ENCODE data around the gene SUSD6. TPM values are rescaled to one million over a fixed set of nuclear protein-coding genes. Genes with fewer than 3 reads are reported as not detected.

SUSD6 gene
- total RNA-seq, 1 donor from 2014 or later, result 80.1 TPM

GRCh38 chr14:69648480-69649451, 37.4 kb downstream of the SUSD6 start:
- intact Hi-C loops (cut with DNase I), result no loop called here
- H3K4me3 ChIP-seq, result no peak overlapping the region
- DNase-seq, result no peak
- no peaks in the 10 kb centered on the region for H3K27me3 ChIP-seq (ENCODE audit: low read depth)
- H3K9me3 ChIP-seq, result no peaks in the 10 kb centered on the region
- peak overlapping the region; percentile 61 for H3K27ac ChIP-seq
- peaks cover 94% of the 10 kb centered on the region for H3K4me1 ChIP-seq
- no peak for ATAC-seq
- no peaks in the 10 kb centered on the region for H3K36me3 ChIP-seq
- TF ChIP-seq CTCF (IDR thresholded peaks at IDR 0.05), result no peak

GRCh38 chr14:69650948-69651369, 39.6 kb downstream of the SUSD6 start:
- intact Hi-C loops (cut with DNase I), result no loop called here
- Histone ChIP-seq H3K9me3 (no peaks in the 10 kb centered on the region), H3K27ac (peak overlapping the region; percentile 61), H3K27me3 (ENCODE audit: low read depth) (no peaks in the 10 kb centered on the region), H3K36me3 (no peaks in the 10 kb centered on the region), H3K4me1 (peaks cover 88% of the 10 kb centered on the region), H3K4me3 (no peak overlapping the region)
- DNase-seq (no peak), ATAC-seq (peak; percentile 55)
- TF ChIP-seq CTCF (IDR thresholded peaks at IDR 0.05), result no peak

DNA sequence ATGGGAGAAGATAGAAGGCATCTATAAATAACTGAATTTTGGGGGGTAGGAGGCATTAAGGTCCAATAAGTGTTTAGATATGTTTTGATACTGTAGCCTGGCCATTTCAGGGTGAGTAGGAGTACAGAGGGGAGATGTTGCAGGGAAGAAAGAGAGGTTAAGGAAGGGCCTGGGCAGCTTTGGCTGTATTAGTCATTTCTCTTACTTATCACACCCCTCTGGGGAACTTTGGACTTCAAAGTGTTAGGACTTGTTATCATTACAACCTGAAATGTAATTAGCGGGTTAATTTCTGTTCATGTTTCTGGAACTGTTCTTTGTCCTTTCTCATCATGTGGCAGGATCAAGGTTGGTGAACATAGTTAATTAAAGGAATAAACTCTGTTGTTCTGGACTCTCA, 40.3 kb downstream of the SUSD6 start:
- peaks cover 92% of the 10 kb centered on the region for H3K4me1 ChIP-seq
- intact Hi-C loops (cut with DNase I), result no loop called here
- no peaks in the 10 kb centered on the region for H3K36me3 ChIP-seq
- no peak for TF ChIP-seq CTCF (IDR thresholded peaks at IDR 0.05)
- DNase-seq, result no peak
- H3K9me3 ChIP-seq, result no peaks in the 10 kb centered on the region
- H3K4me3 ChIP-seq, result no peak overlapping the region
- H3K27ac ChIP-seq, result peak overlapping the region; percentile 61
- no peaks in the 10 kb centered on the region for H3K27me3 ChIP-seq (ENCODE audit: low read depth)
- ATAC-seq, result peak in 1 of 2 donors; percentile 48

DNA sequence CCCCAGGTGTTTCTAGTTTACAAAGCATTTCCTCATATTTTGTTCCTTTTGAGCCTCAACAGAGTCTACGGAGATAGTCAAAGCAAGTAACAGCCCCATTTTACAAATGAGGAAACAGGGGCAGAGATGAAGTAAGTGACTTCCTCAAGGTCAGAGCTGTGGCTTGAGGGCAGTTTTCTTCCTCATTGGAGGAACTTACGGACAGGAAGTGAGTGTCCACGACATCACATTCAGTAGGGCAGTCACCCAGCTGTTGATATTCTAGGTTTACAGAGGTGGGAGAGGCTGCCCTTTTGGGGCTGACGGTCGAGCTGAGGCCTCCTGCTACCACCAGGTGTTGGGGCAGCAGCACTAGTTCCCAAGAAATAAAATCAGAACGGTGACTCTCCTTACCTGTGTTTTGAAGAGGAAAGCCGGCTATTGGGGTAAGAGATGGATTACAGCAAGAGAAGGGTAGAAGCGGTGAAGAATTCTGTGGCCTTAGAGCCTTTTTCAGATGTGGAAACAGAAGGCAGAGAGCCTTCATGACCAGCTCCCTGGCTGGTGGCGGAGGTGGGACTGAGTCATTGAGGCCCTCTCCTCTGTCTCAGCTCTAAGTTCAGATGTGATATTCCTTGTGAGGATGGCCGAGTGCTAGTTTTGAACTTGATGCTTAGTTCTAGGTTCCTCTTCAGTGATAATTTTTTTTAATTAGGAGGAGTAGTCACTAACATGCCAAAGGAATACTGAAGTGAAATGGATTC, 41.7 kb downstream of the SUSD6 start:
- Histone ChIP-seq H3K27me3 (ENCODE audit: low read depth) (no peaks in the 10 kb centered on the region), H3K27ac (peak overlapping the region; percentile 61), H3K4me1 (peaks cover 90% of the 10 kb centered on the region), H3K9me3 (no peaks in the 10 kb centered on the region), H3K36me3 (no peaks in the 10 kb centered on the region), H3K4me3 (no peak overlapping the region)
- ATAC-seq (peak; percentile 52 to 75), DNase-seq (no peak)
- intact Hi-C loops (cut with DNase I), result no loop called here
- TF ChIP-seq CTCF (IDR thresholded peaks at IDR 0.05), result no peak

DNA sequence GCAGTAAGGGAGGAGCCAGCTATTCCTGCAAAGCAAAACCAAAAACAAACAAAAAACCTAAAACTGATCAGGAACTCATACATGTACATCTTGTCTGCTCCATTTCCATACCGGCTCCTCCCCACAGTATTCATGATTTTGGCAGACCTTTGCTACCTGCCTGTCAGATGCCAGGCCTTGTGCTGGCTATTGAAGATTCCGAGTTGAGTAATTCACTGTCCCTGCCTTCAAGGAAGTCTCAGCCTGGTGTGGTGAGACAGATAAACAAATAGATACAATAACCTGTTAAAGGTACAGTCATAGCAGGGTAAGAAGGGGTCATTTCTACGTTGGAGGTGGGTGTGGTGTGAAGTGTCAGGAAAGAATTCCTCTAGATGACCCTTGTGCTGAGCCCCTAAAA, 42.7 kb downstream of the SUSD6 start:
- Histone ChIP-seq H3K4me1 (peaks cover 89% of the 10 kb centered on the region), H3K4me3 (no peak overlapping the region), H3K27ac (peak overlapping the region; percentile 61), H3K27me3 (ENCODE audit: low read depth) (no peaks in the 10 kb centered on the region), H3K9me3 (no peaks in the 10 kb centered on the region), H3K36me3 (peaks cover 7% of the 10 kb centered on the region)
- intact Hi-C loops (cut with DNase I), result no loop called here
- TF ChIP-seq CTCF (IDR thresholded peaks at IDR 0.05), result no peak
- DNase-seq (no peak), ATAC-seq (no peak)
